NB4 (cell line): ENCODE data around the gene FJX1.

Experiments used
- CTCF ChIP-seq: IDR thresholded peaks from one replicate; pipeline ENCODE4 v1.5.1; 2012; ENCODE audit warnings: low read depth, low read length
- MYC ChIP-seq: IDR thresholded peaks from 2 replicates; pipeline ENCODE4 v1.6.1; 2011; ENCODE audit warnings: low read depth, low read length

DNA sequence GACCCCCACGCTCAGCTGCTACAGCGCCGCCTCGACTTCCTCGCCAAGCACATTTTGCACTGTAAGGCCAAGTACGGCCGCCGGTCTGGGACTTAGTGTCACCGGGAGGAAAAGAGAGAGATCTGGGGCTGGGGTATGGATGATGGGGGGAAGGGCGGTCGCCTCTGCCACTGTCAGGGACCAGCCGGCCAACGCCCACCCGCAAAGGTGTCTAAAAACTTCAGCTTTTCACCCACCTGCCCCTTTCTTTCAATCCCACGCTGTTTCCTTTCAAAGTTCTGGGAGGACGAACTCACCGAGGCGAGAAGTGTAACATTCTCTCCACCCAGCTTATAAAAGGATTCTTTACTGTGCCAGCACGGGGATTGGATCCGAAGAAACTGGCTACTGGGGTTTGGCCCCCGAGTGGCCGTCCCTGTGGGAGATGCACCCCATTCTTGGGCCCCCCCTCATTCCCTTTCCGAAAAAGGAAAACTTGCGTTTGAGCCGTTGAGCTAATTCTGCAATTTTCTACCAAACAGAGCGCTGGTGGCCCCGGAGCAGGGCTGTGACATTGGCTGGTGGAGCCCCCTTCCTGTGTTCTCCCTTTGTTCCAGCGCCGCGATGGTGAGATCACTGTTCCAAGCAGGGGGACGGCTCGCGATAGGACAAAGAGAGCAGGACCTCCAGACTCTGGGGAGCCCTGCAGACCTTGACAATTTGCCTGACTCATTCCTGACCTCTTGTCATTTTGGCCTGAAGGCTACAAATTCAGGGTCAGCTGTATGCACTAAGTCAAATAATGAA lies 1.8 kb downstream of the FJX1 start:
- no peak for TF ChIP-seq CTCF
- no peak for TF ChIP-seq MYC
